GM18498 (cell line): ENCODE measurements around the gene GCA.

Experiments
- ATAC-seq: cut with Tn5 transposase; IDR thresholded peaks from one replicate; pipeline ENCODE4 v1.9.1; 2021; ENCODE audit warnings: mild to moderate bottlenecking, moderate library complexity; ENCODE audit not compliant: unreplicated experiment

Gene GCA

DNA sequence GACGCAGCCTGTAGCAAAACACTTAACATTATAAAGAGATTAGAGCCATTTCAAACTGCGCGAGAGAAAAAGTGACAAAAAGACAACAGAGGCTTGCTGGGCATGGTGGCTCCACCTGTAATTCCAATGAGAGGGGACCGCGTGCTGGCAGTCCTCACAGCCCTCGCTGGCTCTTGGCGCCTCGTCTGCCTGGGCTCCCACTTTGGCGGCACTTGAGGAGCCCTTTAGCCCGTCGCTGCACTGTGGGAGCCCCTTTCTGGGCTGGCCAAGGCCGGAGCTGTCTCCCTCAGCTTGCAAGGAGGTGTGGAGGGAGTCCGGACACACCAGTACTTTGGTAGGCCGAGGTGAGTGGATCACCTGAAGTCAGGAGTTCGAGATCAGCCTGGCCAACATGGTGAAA, 16.1 kb upstream of the GCA start:
- ATAC-seq, result no peak

DNA sequence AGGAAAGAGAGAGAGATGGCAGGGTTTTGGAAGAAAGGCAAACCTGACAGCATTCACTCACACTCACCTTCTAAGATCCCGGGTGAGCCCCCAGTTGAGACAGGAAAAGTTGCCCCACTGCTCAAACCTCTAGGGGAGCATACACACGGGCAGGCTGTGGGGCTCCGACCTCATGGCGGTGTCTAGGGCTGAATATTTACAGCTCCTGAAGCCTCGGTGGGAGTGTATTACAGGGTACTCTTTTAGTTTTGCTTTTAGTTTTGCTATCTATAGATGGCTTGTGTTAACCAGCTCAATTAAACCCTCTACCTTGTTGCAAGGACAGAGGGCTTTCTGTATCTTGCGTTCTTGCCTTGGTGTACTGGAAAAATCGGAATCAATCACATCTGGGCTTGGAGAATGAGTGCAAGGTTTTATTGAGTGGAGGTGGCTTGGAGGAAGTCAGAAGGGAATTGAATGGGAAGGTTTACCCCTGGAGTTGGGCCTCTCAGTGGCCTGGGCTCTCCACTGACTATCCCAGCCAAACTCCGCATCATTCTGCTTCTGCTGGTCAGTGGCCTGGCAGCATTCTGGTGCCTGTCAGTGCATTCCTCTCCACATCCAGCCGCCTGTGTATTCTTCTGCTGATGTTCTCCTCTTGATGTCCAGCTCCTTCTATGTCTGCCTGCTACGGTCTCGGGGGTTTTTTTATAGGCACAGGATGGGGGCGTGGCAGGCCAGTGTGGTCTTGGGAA, 15.3 kb upstream of the GCA start:
- peak; percentile 97 for ATAC-seq

- ATAC-seq, result no peak
Measured at GRCh38 chr2:162330881-162331280, 13.1 kb upstream of the GCA start.

- peak; percentile 65 for ATAC-seq
Measured at GRCh38 chr2:162333968-162334367, 10.0 kb upstream of the GCA start.

DNA sequence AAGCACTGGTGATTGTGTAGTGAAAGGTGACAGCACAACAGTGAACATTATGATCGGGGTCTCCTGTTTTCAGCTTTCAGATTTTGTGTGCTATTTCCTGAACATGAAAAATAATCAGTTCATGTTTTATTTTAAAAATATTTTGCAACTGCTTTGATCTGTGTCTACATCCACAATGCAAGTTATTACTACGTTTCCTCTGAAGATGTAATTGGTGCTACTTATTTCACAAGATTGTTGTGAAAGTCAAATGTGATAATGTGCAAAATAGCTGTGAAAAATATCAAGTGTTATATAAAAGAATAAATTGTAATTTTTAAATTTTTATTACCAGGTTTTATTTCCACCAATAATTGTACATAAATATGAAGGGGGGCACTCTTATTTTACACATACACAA, 6.1 kb upstream of the GCA start:
- no peak for ATAC-seq

DNA sequence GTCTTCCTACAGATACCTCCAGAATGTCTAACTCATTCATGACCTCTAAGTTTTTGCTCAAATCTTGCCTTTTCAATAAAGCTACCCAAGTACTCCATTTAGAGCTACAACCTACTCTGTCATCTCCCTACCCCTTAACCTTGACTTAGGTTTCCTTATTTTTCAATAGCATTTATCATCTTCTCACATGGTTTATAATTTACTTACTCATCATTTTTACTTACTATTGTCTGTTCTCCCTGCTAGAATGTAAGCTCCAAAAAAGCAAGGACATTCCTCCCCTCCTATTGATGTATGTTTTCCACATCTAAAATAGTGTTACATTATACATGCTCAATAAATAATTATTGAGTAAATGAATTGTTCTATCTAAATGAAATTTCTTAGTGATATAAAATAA, 3.1 kb upstream of the GCA start:
- ATAC-seq, result no peak

GRCh38 chr2:162342321-162342720, 1.6 kb upstream of the GCA start:
- no peak for ATAC-seq

- ATAC-seq, result no peak
Measured at GRCh38 chr2:162342841-162343240, 1.1 kb upstream of the GCA start.

GRCh38 chr2:162343492-162343823, 474 bp upstream of the GCA start:
- no peak for ATAC-seq

DNA sequence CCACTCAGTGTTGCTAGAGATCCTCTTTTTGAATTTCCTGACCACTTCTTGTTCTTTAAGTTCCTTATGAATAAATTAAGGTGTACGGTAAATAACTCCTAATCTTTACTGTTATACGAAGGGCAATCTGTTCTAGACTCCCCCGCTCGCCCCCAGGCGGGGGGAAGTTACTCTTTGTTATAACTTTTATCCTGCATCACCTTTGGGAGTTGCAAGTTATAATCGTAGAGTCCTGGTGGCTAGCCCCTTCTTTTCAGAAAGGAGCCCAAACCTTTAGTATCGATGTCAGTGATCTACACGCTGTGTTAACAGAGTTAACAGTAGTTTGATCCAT, 652 bp downstream of the GCA start:
- ATAC-seq, result no peak

GRCh38 chr2:162365392-162365791, 21.5 kb downstream of the GCA start:
- ATAC-seq, result no peak

DNA sequence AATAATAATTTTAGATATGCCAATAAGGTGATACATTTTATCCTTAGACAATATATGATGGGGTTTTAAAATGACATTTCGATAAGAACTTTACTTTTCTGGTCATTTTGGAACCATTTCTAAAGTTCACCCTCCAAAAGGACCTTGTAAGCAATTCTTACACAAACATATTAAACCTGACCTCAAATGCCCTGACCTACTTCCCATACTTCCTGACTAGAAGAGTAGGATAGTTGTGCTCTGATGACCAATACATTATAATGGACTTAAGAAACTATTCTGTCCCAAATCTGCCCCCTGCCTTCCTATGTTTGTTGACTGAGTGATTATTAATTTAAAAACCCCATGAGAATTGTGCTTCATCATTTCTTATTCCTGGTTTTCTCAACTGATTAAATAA, 24.6 kb downstream of the GCA start:
- no peak for ATAC-seq

DNA sequence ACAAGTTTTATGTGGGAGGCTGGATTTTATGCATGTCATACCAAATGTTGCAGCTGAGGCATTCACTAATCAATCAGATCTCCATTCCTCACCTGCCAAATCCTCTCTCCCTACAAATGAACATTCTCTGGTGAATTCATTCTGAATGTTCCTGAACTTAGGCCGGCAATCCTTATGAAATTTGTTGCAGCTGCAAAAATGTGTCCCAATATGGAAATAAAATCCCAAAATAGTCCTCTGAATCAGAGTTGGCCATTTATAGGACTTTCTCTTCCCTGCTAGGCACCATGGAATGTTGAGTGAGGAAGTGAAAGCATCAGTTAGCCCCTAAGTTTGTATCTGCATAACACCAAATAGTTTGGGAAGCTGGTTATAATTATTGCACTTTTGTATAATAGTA, 25.6 kb downstream of the GCA start:
- no peak for ATAC-seq

GRCh38 chr2:162370931-162371330, 27.0 kb downstream of the GCA start:
- no peak for ATAC-seq

DNA sequence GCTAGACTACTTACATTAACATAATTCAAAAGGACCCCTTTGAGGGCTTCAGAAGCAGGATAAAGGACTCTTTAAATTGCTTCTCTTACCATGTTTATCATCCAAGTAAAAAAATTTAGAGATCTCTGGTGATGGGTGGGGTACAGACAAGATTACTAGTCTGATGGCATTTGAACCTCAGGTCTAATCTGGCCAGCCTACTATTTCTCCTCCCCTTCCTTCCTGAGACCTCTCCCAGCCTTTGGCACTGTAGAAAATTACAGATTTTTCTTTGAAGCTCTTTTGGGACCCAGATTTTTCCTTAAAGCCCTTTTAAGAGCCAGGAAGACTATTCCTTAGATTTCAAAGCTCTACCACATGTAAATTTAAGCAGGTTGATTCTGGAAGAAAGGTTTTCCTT, 28.9 kb downstream of the GCA start:
- ATAC-seq, result no peak

DNA sequence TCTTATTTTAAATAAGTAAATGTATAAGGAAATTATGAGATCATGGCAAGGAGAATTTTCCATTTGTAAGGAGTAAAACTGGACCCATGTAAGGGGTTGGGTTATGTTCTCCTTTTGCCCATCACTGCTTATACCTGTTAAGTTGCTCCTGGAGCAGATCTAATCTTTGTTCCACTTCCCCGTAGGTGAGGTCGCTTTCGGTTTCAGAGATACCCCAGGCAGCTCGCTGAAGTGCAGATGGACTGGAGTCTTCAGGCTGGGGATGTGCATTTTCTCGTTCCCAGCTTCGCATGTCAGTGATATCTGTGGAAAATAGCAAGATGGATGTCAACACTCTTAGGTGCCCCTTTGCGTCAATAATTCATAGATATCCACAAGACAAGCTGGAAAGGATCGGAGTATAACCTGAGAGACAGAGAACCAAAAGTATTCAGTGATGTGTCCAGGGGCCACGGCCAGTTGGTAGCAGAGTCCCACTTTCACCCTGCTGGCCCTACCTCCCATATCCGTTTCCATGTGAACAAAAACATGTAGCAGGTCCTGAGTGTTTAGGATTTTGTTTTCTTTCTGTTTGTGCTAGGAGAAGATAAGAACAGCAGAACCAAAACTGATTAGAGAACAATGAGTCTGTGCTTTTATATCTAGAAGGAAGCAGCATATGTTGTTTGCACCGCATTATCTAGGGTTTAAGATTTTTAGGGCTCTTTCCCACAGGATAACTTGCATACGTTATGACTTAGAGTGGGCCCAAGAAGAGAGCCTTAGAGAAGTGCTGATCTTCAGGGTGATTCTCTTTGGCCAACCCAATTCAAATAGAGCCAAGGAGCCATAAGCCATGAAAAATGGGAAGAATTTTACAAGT, 36.0 kb downstream of the GCA start:
- peak; percentile 82 for ATAC-seq

DNA sequence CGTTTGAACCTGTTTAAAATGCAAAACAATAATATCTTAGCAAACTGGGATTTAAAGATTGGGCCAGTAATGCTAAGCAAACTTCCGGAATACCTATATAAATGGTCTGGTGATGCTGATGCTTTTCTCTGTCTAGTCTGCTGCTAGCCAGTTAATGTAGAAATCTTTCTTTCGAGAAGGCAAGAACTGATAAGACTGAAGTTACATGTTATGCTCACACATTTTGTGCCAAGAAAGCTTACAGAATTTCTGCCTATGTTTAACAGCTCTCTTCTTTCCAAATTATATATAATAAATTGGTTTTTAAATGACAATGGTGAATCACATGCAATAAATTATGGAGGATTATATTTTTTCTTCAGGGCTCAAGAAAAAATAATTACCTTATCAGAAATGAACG, 37.9 kb downstream of the GCA start:
- ATAC-seq, result no peak

DNA sequence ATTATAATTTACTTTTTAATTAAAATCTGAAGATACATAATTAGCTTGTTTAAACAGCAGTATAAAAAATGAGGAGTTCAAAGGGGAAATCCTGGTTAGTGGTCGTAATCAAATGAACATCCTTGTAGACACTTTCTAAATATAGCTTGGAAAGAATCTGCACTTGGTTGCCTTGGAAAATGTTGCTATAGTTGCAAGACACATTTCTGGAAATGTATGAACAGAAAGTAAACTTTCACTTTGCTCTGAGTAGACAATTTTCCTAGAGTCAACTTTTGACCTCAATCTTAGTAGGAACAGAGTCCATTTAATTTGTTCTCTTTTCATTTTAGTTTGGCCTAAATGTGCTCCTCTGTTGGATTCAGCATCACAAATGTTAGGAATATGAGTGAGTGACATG, 38.3 kb downstream of the GCA start:
- no peak for ATAC-seq

GRCh38 chr2:162385536-162385935, 41.6 kb downstream of the GCA start:
- ATAC-seq, result no peak

GRCh38 chr2:162390801-162391200, 46.9 kb downstream of the GCA start:
- no peak for ATAC-seq

GRCh38 chr2:162400336-162400735, 56.4 kb downstream of the GCA start:
- ATAC-seq, result no peak

GRCh38 chr2:162401871-162402270, 57.9 kb downstream of the GCA start:
- ATAC-seq, result no peak

- ATAC-seq, result no peak
Measured at GRCh38 chr2:162403884-162404283, 60.0 kb downstream of the GCA start.
